GM10248 (cell line): ENCODE measurements around the gene MAGIX.
"Not testable (repeated sequence)": the region's sequence is repeated elsewhere in the genome, so short reads cannot be mapped to it uniquely, and the experiment has no call there.

ENCODE experiments used
- CTCF ChIA-PET: fragments of 300-600 bp; sonication (Branson Sonifier 250); formaldehyde crosslinking; extraction: SDS; loops from one replicate; lab custom pipeline; 2021; ENCODE audit warnings: antibody characterized with exemption; lab: Yijun Ruan, JAX
- POLR2A ChIA-PET: fragments of 350-650 bp; sonication (Branson Sonifier 250); formaldehyde crosslinking; extraction: SDS; loops from one replicate; lab custom pipeline; 2020; ENCODE audit warnings: antibody characterized with exemption; lab: Yijun Ruan, JAX
- DNase-seq: peaks from one replicate; pipeline ENCODE4 v3.0.0; 2012; ENCODE audit errors: extremely low spot score
- TF ChIP-seq, protein P1 (sequence below): IDR thresholded peaks from 2 replicates; pipeline ENCODE4 v1.5.1; 2012; ENCODE audit warnings: mild to moderate bottlenecking, low read depth; ENCODE audit errors: extremely low read depth, missing control alignments, control extremely low read depth

MAGIX gene

DNA sequence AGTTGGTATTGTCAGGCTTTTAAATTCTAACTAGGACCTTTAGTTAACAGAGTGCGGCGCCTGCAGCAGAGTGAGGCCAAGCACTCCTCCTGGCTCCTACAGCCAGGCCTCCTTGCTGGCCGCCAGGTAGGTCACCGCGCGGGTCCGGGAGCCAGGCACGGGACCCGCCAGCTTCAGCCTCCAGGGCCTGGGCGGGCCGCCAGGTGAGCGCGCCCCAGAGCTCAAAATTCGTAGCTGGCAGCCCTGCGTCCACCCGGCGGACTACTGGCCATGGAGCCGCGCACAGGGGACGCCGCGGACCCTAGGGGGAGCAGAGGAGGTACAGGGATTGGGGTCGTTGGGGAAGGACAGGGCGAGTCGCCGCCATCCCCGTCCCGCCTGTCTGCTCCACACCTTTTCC is at the start of gene MAGIX:
Gene MAGIX, plus strand, starts transcription at position 139 of the 400 bp plus-strand sequence. Its CDS starts 132 bp downstream, at position 271.
- TF ChIP-seq, protein P1, sequence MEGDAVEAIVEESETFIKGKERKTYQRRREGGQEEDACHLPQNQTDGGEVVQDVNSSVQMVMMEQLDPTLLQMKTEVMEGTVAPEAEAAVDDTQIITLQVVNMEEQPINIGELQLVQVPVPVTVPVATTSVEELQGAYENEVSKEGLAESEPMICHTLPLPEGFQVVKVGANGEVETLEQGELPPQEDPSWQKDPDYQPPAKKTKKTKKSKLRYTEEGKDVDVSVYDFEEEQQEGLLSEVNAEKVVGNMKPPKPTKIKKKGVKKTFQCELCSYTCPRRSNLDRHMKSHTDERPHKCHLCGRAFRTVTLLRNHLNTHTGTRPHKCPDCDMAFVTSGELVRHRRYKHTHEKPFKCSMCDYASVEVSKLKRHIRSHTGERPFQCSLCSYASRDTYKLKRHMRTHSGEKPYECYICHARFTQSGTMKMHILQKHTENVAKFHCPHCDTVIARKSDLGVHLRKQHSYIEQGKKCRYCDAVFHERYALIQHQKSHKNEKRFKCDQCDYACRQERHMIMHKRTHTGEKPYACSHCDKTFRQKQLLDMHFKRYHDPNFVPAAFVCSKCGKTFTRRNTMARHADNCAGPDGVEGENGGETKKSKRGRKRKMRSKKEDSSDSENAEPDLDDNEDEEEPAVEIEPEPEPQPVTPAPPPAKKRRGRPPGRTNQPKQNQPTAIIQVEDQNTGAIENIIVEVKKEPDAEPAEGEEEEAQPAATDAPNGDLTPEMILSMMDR, result no peak
- POLR2A ChIA-PET, result no interaction called here
- DNase-seq, result no peak
- CTCF ChIA-PET, result no interaction called here

- no peak for DNase-seq
- CTCF ChIA-PET, result no interaction called here
- POLR2A ChIA-PET, result no interaction called here
- TF ChIP-seq, protein P1, result no peak
Measured at GRCh38 chrX:49116076-49116475, 46.5 kb upstream of the MAGIX start.

DNA sequence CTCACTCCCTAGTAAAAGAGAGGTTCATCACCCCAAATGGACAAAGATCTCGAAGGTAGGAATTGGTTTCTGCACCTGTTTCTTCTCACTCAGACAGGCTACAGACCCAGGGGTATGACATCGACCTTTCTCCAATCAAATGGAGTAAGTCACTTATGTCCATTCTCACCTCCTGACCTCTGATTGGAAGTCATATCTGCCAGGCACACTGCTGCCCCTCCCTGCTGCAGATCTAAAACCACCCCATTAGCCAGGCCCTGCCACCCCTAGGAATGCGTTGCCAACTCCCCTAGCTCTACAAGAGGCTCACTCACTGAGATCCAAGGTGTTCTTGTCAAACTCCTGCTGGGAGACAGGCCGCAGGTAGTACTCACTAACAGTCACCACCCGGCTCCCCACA is 45.8 kb upstream of the MAGIX start:
- DNase-seq, result no peak
- POLR2A ChIA-PET, result no interaction called here
- CTCF ChIA-PET, result no interaction called here
- TF ChIP-seq, protein P1, result no peak

- ChIA-PET POLR2A (no interaction called here), CTCF (no interaction called here)
- no peak for DNase-seq
- TF ChIP-seq, protein P1, result no peak
Measured at GRCh38 chrX:49117581-49117980, 45.0 kb upstream of the MAGIX start.

DNA sequence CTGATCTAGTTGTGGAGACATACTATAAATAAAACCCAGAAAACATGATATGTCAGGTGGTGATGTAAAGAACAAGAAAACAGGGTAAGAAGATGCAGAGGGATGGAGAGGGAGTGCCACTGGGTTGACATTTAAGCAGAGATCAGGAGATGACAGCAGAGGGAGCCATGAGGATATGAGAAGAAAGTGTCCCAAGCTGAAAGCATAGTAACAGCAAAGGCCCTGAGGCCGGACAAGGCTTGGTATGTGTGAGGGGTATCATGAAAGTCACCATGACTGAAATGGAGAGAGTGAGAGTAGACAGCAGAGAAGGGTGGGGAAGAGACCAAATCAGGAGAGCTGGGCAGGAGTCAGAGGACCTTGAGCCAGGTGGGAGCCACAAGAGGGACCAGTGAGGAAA is 42.5 kb upstream of the MAGIX start:
- POLR2A ChIA-PET, result interaction anchor here (0.7 kb wide), 1 partner anchor 16 kb away, joined by 3 read pairs; no protein-coding TSS in a partner anchor
- CTCF ChIA-PET, result no interaction called here
- TF ChIP-seq, protein P1, result no peak
- DNase-seq, result no peak

GRCh38 chrX:49122499-49122898 is 40.1 kb upstream of the MAGIX start:
- TF ChIP-seq, protein P1, result no peak
- ChIA-PET CTCF (no interaction called here), POLR2A (no interaction called here)
- no peak for DNase-seq

GRCh38 chrX:49127742-49128258 is 34.8 kb upstream of the MAGIX start:
- POLR2A ChIA-PET, DNase-seq, CTCF ChIA-PET: not testable (repeated sequence)
